Stimulated activated CD4-positive, alpha-beta T cell treated with anti-CD3 and anti-CD28 coated beads, Interleukin-1b, Interleukin-23, amount 100 ng/mL, for 24 hours (primary cell): ENCODE data around the gene CD93.

Experiments
- DNase-seq, 4 experiments: peaks; one replicate each; pipeline ENCODE4 v3.0.0-alpha.2; 2020; ENCODE audit warnings: low read depth in 4 of 4, low spot score in 1 of 4

CD93 gene

GRCh38 chr20:23100720-23101107, 14.6 kb upstream of the CD93 start:
- no peak for DNase-seq

- DNase-seq = no peak
These were observed 13.9 kb upstream of the CD93 start for GRCh38 chr20:23099791-23100719.

GRCh38 chr20:23097636-23098580, 11.8 kb upstream of the CD93 start:
- DNase-seq = no peak

GRCh38 chr20:23096986-23097520, 10.9 kb upstream of the CD93 start:
- no peak for DNase-seq

- no peak for DNase-seq
These were observed 10.0 kb upstream of the CD93 start for GRCh38 chr20:23096097-23096496.

- DNase-seq = no peak
These were observed 9.4 kb upstream of the CD93 start for GRCh38 chr20:23095499-23095898.

GRCh38 chr20:23094927-23095326, 8.8 kb upstream of the CD93 start:
- no peak for DNase-seq

- DNase-seq = no peak
These were observed 8.2 kb upstream of the CD93 start for GRCh38 chr20:23094213-23094896.

- DNase-seq = no peak
These were observed 7.5 kb upstream of the CD93 start for GRCh38 chr20:23093613-23094012.

- no peak for DNase-seq
These were observed 6.9 kb upstream of the CD93 start for GRCh38 chr20:23092861-23093495.

- DNase-seq = no peak
These were observed 6.2 kb upstream of the CD93 start for GRCh38 chr20:23092384-23092756.

- no peak for DNase-seq
These were observed 5.7 kb upstream of the CD93 start for GRCh38 chr20:23091721-23092383.

GRCh38 chr20:23090878-23091277, 4.8 kb upstream of the CD93 start:
- no peak for DNase-seq

- DNase-seq = no peak
These were observed 4.0 kb upstream of the CD93 start for GRCh38 chr20:23090147-23090546.

- DNase-seq = no peak
These were observed 2.7 kb upstream of the CD93 start for GRCh38 chr20:23088866-23089265.

- DNase-seq = no peak
These were observed 1.6 kb upstream of the CD93 start for GRCh38 chr20:23087587-23088251.

GRCh38 chr20:23086931-23087411, 847 bp upstream of the CD93 start:
- no peak for DNase-seq

GRCh38 chr20:23085436-23086055, 578 bp downstream of the CD93 start:
- no peak for DNase-seq

- no peak for DNase-seq
These were observed 1.2 kb downstream of the CD93 start for GRCh38 chr20:23084845-23085365.
